ENCODE measurements around the gene CTDSP2.
"Not testable (repeated sequence)": the region's sequence is repeated elsewhere in the genome, so short reads cannot be mapped to it uniquely, and the experiment has no call there.

DNA sequence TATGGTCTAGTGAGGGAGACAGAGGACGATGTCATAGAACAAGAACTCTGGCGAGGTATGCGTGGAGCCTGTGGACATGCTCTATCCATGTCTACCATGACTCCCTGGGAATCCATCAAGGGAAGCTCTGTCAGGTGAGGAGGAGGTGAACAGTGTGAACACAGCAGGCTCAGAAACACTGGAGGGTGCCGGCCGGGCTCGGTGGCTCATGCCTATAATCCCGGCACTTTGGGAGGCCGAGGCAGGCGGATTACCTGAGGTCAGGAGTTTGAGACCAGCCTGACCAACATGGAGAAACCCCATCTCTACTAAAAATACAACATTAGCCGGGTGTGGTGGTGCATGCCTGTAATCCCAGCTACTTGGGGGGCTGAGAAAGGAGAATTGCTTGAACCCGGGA lies 71.9 kb downstream of the CTDSP2 start:
- TF ChIP-seq EZH2 (IDR thresholded peaks at IDR 0.05; ENCODE audit: insufficient read depth, poor library complexity, severe bottlenecking); EZH2phosphoT487 (IDR thresholded peaks at IDR 0.05; ENCODE audit: insufficient read depth, low read depth): not testable (repeated sequence)

Data from GM23248 (cell line).